IMR-90 (cell line): ENCODE data around the gene TMEM35B. TPM values are rescaled to one million over a fixed set of nuclear protein-coding genes. Genes with fewer than 3 reads are reported as not detected.

Experiments
- ATAC-seq: fragments of 200-7000 bp; cut with Tn5 transposase; 2 replicates; pipeline ENCODE4 v1.9.1; 2020; ENCODE audit warnings: low read depth, mild to moderate bottlenecking, moderate library complexity
- BruUV-seq: library from RNA; stranded (reverse); fragments of 400-500 nt; replicated peaks from 2 replicates; lab custom pipeline; 2021; lab: Mats Ljungman, UMichigan
- CTCF ChIA-PET: fragments of 300-600 bp; formaldehyde crosslinking; extraction: SDS; loops from one replicate; lab custom pipeline; 2021; ENCODE audit warnings: antibody characterized with exemption; lab: Yijun Ruan, JAX
- POLR2A ChIA-PET: fragments of 300-600 bp; sonication (Branson Sonifier 250); formaldehyde crosslinking; loops from one replicate; lab custom pipeline; 2022; ENCODE audit warnings: antibody characterized with exemption; ENCODE audit not compliant: unreplicated experiment; lab: Charles Lee
- DNase-seq: peaks from one replicate; pipeline ENCODE4 v3.0.0; 2013
- H2AFZ ChIP-seq: replicated peaks from 2 replicates; pipeline ENCODE3; 2013; ENCODE audit warnings: low read length, mild to moderate bottlenecking; ENCODE audit not compliant: poor library complexity
- H2AK5ac ChIP-seq: 2 replicates; pipeline ENCODE4 v1.6.1; 2013; ENCODE audit warnings: low read depth, low read length, inconsistent platforms
- H2AK9ac ChIP-seq: replicated peaks from 2 replicates; pipeline ENCODE3; 2013; ENCODE audit warnings: mild to moderate bottlenecking, low read depth, low read length, moderate library complexity; ENCODE audit not compliant: poor library complexity
- H2BK120ac ChIP-seq: 2 replicates; pipeline ENCODE4 v1.6.1; 2013; ENCODE audit warnings: low read depth, low read length, inconsistent platforms
- H2BK15ac ChIP-seq: 3 replicates; pipeline ENCODE4 v1.6.1; 2013; ENCODE audit warnings: low read depth, low read length, inconsistent platforms
- H2BK20ac ChIP-seq: 2 replicates; pipeline ENCODE4 v1.6.1; 2013; ENCODE audit warnings: low read depth, mild to moderate bottlenecking, inconsistent platforms, low read length, moderate library complexity
- H2BK5ac ChIP-seq: 2 replicates; pipeline ENCODE4 v1.6.1; 2013; ENCODE audit warnings: mild to moderate bottlenecking, low read depth, low read length, inconsistent platforms; ENCODE audit not compliant: poor library complexity, severe bottlenecking
- H3K14ac ChIP-seq: replicated peaks from 2 replicates; pipeline ENCODE4 v1.6.1; 2013; ENCODE audit warnings: low read depth, low read length, inconsistent platforms
- H3K18ac ChIP-seq: 2 replicates; pipeline ENCODE4 v1.6.1; 2013; ENCODE audit warnings: low read depth, low read length, control low read depth
- H3K23ac ChIP-seq: 2 replicates; pipeline ENCODE4 v1.6.1; 2013; ENCODE audit warnings: low read depth, low read length, inconsistent platforms
- H3K27ac ChIP-seq: 2 replicates; pipeline ENCODE4 v1.5.1; 2013; ENCODE audit warnings: mild to moderate bottlenecking, control low read depth, low read length; ENCODE audit not compliant: insufficient read depth
- H3K27me3 ChIP-seq: 2 replicates; pipeline ENCODE4 v1.6.1; 2013; ENCODE audit warnings: low read length; ENCODE audit not compliant: control insufficient read depth, insufficient read depth
- H3K36me3 ChIP-seq: 2 replicates; pipeline ENCODE4 v1.6.1; 2013; ENCODE audit warnings: low read length, mixed read lengths; ENCODE audit not compliant: control insufficient read depth, insufficient read depth
- H3K4ac ChIP-seq: 2 replicates; pipeline ENCODE4 v1.6.1; 2013; ENCODE audit warnings: low read depth, low read length, inconsistent platforms
- H3K4me1 ChIP-seq: 2 replicates; pipeline ENCODE4 v1.6.1; 2013; ENCODE audit warnings: low read length, mixed read lengths; ENCODE audit not compliant: control insufficient read depth, insufficient read depth
- H3K4me2 ChIP-seq: 2 replicates; pipeline ENCODE4 v1.6.1; 2013; ENCODE audit warnings: low read depth, mild to moderate bottlenecking, control low read depth, low read length, moderate library complexity
- H3K4me3 ChIP-seq: 2 replicates; pipeline ENCODE4 v1.5.1; 2013; ENCODE audit warnings: low read depth, mild to moderate bottlenecking, control low read depth, low read length, moderate library complexity; ENCODE audit not compliant: insufficient read depth
- H3K56ac ChIP-seq: 2 replicates; pipeline ENCODE4 v1.6.1; 2013; ENCODE audit warnings: low read length, inconsistent platforms; ENCODE audit not compliant: insufficient read depth; ENCODE audit errors: extremely low read depth
- H3K79me1 ChIP-seq, 2 experiments: 2 replicates each; pipeline ENCODE4 v1.6.1; 2013; ENCODE audit warnings: low read length in 2 of 2, inconsistent platforms in 1 of 2, low read depth in 1 of 2
- H3K9ac ChIP-seq: 2 replicates; pipeline ENCODE4 v1.6.1; 2013; ENCODE audit warnings: low read depth, low read length, control low read depth
- H3K9me1 ChIP-seq: 2 replicates; pipeline ENCODE4 v1.6.1; 2013; ENCODE audit warnings: low read length, inconsistent platforms; ENCODE audit not compliant: insufficient read depth
- H3K9me3 ChIP-seq: 2 replicates; pipeline ENCODE4 v1.6.1; 2013; ENCODE audit warnings: low read length; ENCODE audit not compliant: control insufficient read depth, insufficient read depth
- H4K20me1 ChIP-seq: 2 replicates; pipeline ENCODE4 v1.6.1; 2013; ENCODE audit warnings: low read length, inconsistent platforms; ENCODE audit not compliant: insufficient read depth
- H4K5ac ChIP-seq: 2 replicates; pipeline ENCODE4 v1.6.1; 2013; ENCODE audit warnings: mild to moderate bottlenecking, low read depth, low read length, control low read depth
- H4K8ac ChIP-seq, 2 experiments: 2 replicates each; pipeline ENCODE4 v1.6.1; 2013; ENCODE audit warnings: low read depth in 2 of 2, low read length in 2 of 2, control low read depth in 1 of 2, inconsistent platforms in 1 of 2
- H4K91ac ChIP-seq: 2 replicates; pipeline ENCODE4 v1.6.1; 2013; ENCODE audit warnings: low read depth, low read length, inconsistent platforms; ENCODE audit not compliant: insufficient read depth
- BHLHE40 ChIP-seq: fragments of 150-350 bp; IDR thresholded peaks from 2 replicates; pipeline ENCODE4 v1.6.1; 2016; ENCODE audit warnings: mild to moderate bottlenecking, low read depth, low read length
- CEBPB ChIP-seq: IDR thresholded peaks from 2 replicates; pipeline ENCODE4 v1.6.1; 2012; ENCODE audit warnings: low read depth, low read length, improper control_type of control experiment
- ELK1 ChIP-seq: fragments of 150-350 bp; IDR thresholded peaks from 2 replicates; pipeline ENCODE4 v1.6.1; 2016; ENCODE audit warnings: low read depth, mild to moderate bottlenecking, low read length, moderate library complexity, borderline replicate concordance
- MAFK ChIP-seq: IDR thresholded peaks from 2 replicates; pipeline ENCODE4 v1.6.1; 2012; ENCODE audit warnings: low read depth, low read length, improper control_type of control experiment
- MAZ ChIP-seq: IDR thresholded peaks from 2 replicates; pipeline ENCODE4 v1.6.1; 2012; ENCODE audit warnings: low read depth, mild to moderate bottlenecking, low read length, improper control_type of control experiment, moderate library complexity, borderline replicate concordance
- MXI1 ChIP-seq: IDR thresholded peaks from 2 replicates; pipeline ENCODE4 v1.6.1; 2012; ENCODE audit warnings: low read depth, mild to moderate bottlenecking, low read length, moderate library complexity, borderline replicate concordance
- NFE2L2 ChIP-seq: fragments of 150-350 bp; IDR thresholded peaks from 2 replicates; pipeline ENCODE4 v1.6.1; 2016; ENCODE audit warnings: low read depth, mild to moderate bottlenecking, low read length
- POLR2A ChIP-seq: IDR thresholded peaks from 2 replicates; pipeline ENCODE4 v1.6.1; 2012; ENCODE audit warnings: mild to moderate bottlenecking, low read depth, low read length
- RAD21 ChIP-seq: IDR thresholded peaks from 2 replicates; pipeline ENCODE4 v1.6.1; 2012; ENCODE audit warnings: low read length, improper control_type of control experiment
- RCOR1 ChIP-seq: IDR thresholded peaks from 2 replicates; pipeline ENCODE4 v1.6.1; 2012; ENCODE audit warnings: mild to moderate bottlenecking, low read length, improper control_type of control experiment; ENCODE audit not compliant: insufficient replicate concordance
- WGBS, 2 experiments: methylation state at CpG; one replicate each; pipeline versions ENCODE4 v1.1.5 to v1.1.7; 2013; ENCODE audit warnings: missing lambda C conversion rate in 2 of 2; ENCODE audit not compliant: insufficient read length in 1 of 2; ENCODE audit errors: extremely low coverage in 2 of 2; 5-methylcytosine and 5-hydroxymethylcytosine counted together
- dilution Hi-C: fragments of 300-500 bp; cut with HindIII; formaldehyde crosslinking; loops from one replicate; pipeline ENCODE4 v1.14.3; 2018; ENCODE audit warnings: low sequenced_read_pairs; ENCODE audit not compliant: unreplicated experiment
- in situ Hi-C: fragments of 300-500 bp; cut with MboI; formaldehyde crosslinking; loops from 3 replicates; pipeline ENCODE4 v1.14.3; 2019; ENCODE audit warnings: low sequenced_read_pairs, inconsistent platforms, mixed read lengths
- intact Hi-C: fragments of 100-400 bp; cut with micrococcal nuclease; formaldehyde crosslinking; loops from 2 replicates; pipeline ENCODE4 v1.10.0; 2022
- polyA plus RNA-seq, 3 experiments: library from polyadenylated mRNA; depleted of rRNA; stranded (reverse); fragments of >200 nt; gene quantifications; 2 replicates each; pipeline ENCODE4 v1.2.3, GENCODE V29; 2012; ENCODE audit warnings: low replicate concordance in 1 of 3
- total RNA-seq: library from RNA; depleted of rRNA; stranded (reverse); fragments of >200 nt; gene quantifications from 2 replicates; pipeline ENCODE4 v1.2.3, GENCODE V29; 2012
- TF ChIP-seq, protein P1 (sequence below): conservative IDR thresholded peaks from 2 replicates; pipeline ENCODE4 v1.5.1; 2012; ENCODE audit warnings: mild to moderate bottlenecking, low read depth, low read length, improper control_type of control experiment
- TF ChIP-seq, protein P2 (sequence below): fragments of 150-350 bp; IDR thresholded peaks from 2 replicates; pipeline ENCODE4 v1.6.1; 2017; ENCODE audit warnings: mild to moderate bottlenecking, antibody characterized with exemption, low read length, low read depth

Gene TMEM35B
- total and polyA plus RNA-seq, 2 of the 4 experiments (the other 2 are of a cell fraction), result 19.7 to 20.4 TPM

GRCh38 chr1:35030338-35030737 is 45.2 kb upstream of the TMEM35B start:
- Histone ChIP-seq H3K27ac (no peak overlapping the region), H3K27me3 (no peaks in the 10 kb centered on the region), H3K4ac (peak overlapping the region; percentile 25; the same call in 1 of the 2 replicates), H3K18ac (no peak overlapping the region), H3K14ac (peak overlapping the region; percentile 96; the same call in 1 of the 2 replicates), H3K36me3 (peaks cover 4% of the 10 kb centered on the region), H3K56ac (no peak overlapping the region; the same call in 1 of the 2 replicates), H3K23ac (no peak overlapping the region), H3K4me1 (peaks cover 4% of the 10 kb centered on the region), H4K8ac (peak overlapping the region in 1 of 2 experiments; percentile 56; a peak in 1 of 4 replicates), H2BK15ac (no peak overlapping the region), H3K9ac (peak overlapping the region; percentile 35; the same call in 1 of the 2 replicates), H2BK120ac (no peak overlapping the region), H2BK20ac (no peak overlapping the region), H3K9me1 (no peaks in the 10 kb centered on the region; the same call in 1 of the 2 replicates), H3K9me3 (no peaks in the 10 kb centered on the region), H3K4me2 (peak overlapping the region; percentile 88), H3K79me1 (peaks cover 16 to 22% of the 10 kb centered on the region in 2 experiments), H2BK5ac (peak overlapping the region; percentile 97), H3K4me3 (peak overlapping the region; percentile 58), H4K91ac (no peak overlapping the region), H2AK9ac (no peak overlapping the region), H2AK5ac (peak overlapping the region; percentile 59; the same call in 1 of the 2 replicates), H4K20me1 (peaks cover 4% of the 10 kb centered on the region), H4K5ac (no peak overlapping the region), H2AFZ (no peak overlapping the region)
- DNase-seq (no peak), ATAC-seq (no peak)
- WGBS, 2 experiments, result no CpG with 5 or more reads among the region's 5 CpGs
- no TSS peak for BruUV-seq
- in situ Hi-C loops, result no loop called here
- ChIA-PET CTCF (no interaction called here), POLR2A (no interaction called here)
- dilution Hi-C loops, result no loop called here
- intact Hi-C loops, result loop anchor here (2.0 to 5.0 kb wide), 2 partner anchors 48 to 147 kb away; partner anchors contain the start of gene ZMYM1
- TF ChIP-seq NFE2L2, result no peak
- TF ChIP-seq, protein P1, sequence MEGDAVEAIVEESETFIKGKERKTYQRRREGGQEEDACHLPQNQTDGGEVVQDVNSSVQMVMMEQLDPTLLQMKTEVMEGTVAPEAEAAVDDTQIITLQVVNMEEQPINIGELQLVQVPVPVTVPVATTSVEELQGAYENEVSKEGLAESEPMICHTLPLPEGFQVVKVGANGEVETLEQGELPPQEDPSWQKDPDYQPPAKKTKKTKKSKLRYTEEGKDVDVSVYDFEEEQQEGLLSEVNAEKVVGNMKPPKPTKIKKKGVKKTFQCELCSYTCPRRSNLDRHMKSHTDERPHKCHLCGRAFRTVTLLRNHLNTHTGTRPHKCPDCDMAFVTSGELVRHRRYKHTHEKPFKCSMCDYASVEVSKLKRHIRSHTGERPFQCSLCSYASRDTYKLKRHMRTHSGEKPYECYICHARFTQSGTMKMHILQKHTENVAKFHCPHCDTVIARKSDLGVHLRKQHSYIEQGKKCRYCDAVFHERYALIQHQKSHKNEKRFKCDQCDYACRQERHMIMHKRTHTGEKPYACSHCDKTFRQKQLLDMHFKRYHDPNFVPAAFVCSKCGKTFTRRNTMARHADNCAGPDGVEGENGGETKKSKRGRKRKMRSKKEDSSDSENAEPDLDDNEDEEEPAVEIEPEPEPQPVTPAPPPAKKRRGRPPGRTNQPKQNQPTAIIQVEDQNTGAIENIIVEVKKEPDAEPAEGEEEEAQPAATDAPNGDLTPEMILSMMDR, result no peak
- no peak for TF ChIP-seq CEBPB
- no peak for TF ChIP-seq POLR2A
- TF ChIP-seq MAFK, result no peak
- TF ChIP-seq MAZ, result no peak
- TF ChIP-seq ELK1, result no peak
- TF ChIP-seq RCOR1, result no peak
- TF ChIP-seq, protein P2, sequence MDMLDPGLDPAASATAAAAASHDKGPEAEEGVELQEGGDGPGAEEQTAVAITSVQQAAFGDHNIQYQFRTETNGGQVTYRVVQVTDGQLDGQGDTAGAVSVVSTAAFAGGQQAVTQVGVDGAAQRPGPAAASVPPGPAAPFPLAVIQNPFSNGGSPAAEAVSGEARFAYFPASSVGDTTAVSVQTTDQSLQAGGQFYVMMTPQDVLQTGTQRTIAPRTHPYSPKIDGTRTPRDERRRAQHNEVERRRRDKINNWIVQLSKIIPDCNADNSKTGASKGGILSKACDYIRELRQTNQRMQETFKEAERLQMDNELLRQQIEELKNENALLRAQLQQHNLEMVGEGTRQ, result no peak
- TF ChIP-seq BHLHE40, result no peak
- no peak for TF ChIP-seq MXI1
- TF ChIP-seq RAD21, result no peak
